Renal cortex interstitium (tissue), 11 donors: ENCODE data around the gene KIAA1671. TPM values are rescaled to one million over a fixed set of nuclear protein-coding genes. Genes with fewer than 3 reads are reported as not detected.

ENCODE experiments used
- DNase-seq, 11 donors: peaks; one replicate each; pipeline ENCODE4 v3.0.0-alpha.2; 2013; ENCODE audit warnings: low read depth in 9 of 11, low spot score in 4 of 11; ENCODE audit errors: extremely low read depth in 1 of 11
- polyA plus RNA-seq, 3 donors: library from polyadenylated mRNA; unstranded; fragments of 120-200 nt; gene quantifications; one replicate each; pipeline ENCODE4 v1.2.1, GENCODE V29; 2013; ENCODE audit not compliant: insufficient read length in 3 of 3

Gene KIAA1671
- polyA plus RNA-seq, 3 donors = 24.5 to 26.0 (median 25.9) TPM

GRCh38 chr22:25143156-25144076 is 190.9 kb downstream of the KIAA1671 start:
- no peak for DNase-seq

- no peak for DNase-seq
Measured at GRCh38 chr22:25144522-25144921, 192.0 kb downstream of the KIAA1671 start.

GRCh38 chr22:25146307-25146706 is 193.8 kb downstream of the KIAA1671 start:
- DNase-seq = no peak

GRCh38 chr22:25146906-25147641 is 194.6 kb downstream of the KIAA1671 start:
- no peak for DNase-seq

- DNase-seq = no peak
Measured at GRCh38 chr22:25147642-25147928, 195.1 kb downstream of the KIAA1671 start.

GRCh38 chr22:25148149-25148691 is 195.7 kb downstream of the KIAA1671 start:
- peak in 1 of 11 donors; percentile 40 for DNase-seq

- DNase-seq = no peak
Measured at GRCh38 chr22:25149014-25149413, 196.5 kb downstream of the KIAA1671 start.

- DNase-seq = no peak
Measured at GRCh38 chr22:25153961-25154666, 201.6 kb downstream of the KIAA1671 start.

GRCh38 chr22:25154667-25154999 is 202.1 kb downstream of the KIAA1671 start:
- DNase-seq = no peak

GRCh38 chr22:25156736-25157135 is 204.2 kb downstream of the KIAA1671 start:
- DNase-seq = no peak

- DNase-seq = peak in 3 of 11 donors; percentile 24 to 51 (median 42)
Measured at GRCh38 chr22:25159028-25159427, 206.5 kb downstream of the KIAA1671 start.

- no peak for DNase-seq
Measured at GRCh38 chr22:25160120-25160996, 207.8 kb downstream of the KIAA1671 start.

- DNase-seq = no peak
Measured at GRCh38 chr22:25161017-25161915, 208.8 kb downstream of the KIAA1671 start.

- DNase-seq = no peak
Measured at GRCh38 chr22:25161916-25162530, 209.5 kb downstream of the KIAA1671 start.

GRCh38 chr22:25162561-25162960 is 210.0 kb downstream of the KIAA1671 start:
- no peak for DNase-seq

- no peak for DNase-seq
Measured at GRCh38 chr22:25165785-25166184, 213.3 kb downstream of the KIAA1671 start.
